Bronchial epithelial cell (primary cell): Measurements from ENCODE around the gene TUFT1. TPM values are rescaled to one million over a fixed set of nuclear protein-coding genes. Genes with fewer than 3 reads are reported as not detected.
"Not testable (repeated sequence)": the region's sequence is repeated elsewhere in the genome, so short reads cannot be mapped to it uniquely, and the experiment has no call there.

Experiments used
- DNase-seq: peaks from one replicate; pipeline ENCODE4 v3.0.0-alpha.2; 2010; ENCODE audit warnings: low read depth
- FAIRE-seq: peaks from 2 replicates; lab custom pipeline; 2011; peaks lifted over from hg19 to GRCh38; lab: Jason Lieb, UNC
- H3K27me3 ChIP-seq: 2 replicates; pipeline ENCODE4 v1.5.1; 2011; ENCODE audit warnings: low read length; ENCODE audit not compliant: control insufficient read depth, insufficient read depth
- H3K36me3 ChIP-seq: 2 replicates; pipeline ENCODE4 v1.5.1; 2011; ENCODE audit warnings: low read length; ENCODE audit not compliant: control insufficient read depth, insufficient read depth
- H3K4me3 ChIP-seq: 2 replicates; pipeline ENCODE4 v1.5.1; 2011; ENCODE audit warnings: mild to moderate bottlenecking, low read depth, low read length, control low read depth
- total RNA-seq: library from RNA; depleted of rRNA; stranded (reverse); fragments of >200 nt; gene quantifications from 2 replicates; pipeline ENCODE4 v1.2.1, GENCODE V29; 2014
- TF ChIP-seq, protein P1 (sequence below): IDR thresholded peaks from 2 replicates; pipeline ENCODE4 v1.5.1; 2011; ENCODE audit warnings: mild to moderate bottlenecking, moderate library complexity, low read length, control low read depth, inconsistent platforms; ENCODE audit not compliant: insufficient read depth, severe bottlenecking

The TUFT1 gene
- total RNA-seq, 1 donor from 2014 or later, result 25.0 TPM

DNA sequence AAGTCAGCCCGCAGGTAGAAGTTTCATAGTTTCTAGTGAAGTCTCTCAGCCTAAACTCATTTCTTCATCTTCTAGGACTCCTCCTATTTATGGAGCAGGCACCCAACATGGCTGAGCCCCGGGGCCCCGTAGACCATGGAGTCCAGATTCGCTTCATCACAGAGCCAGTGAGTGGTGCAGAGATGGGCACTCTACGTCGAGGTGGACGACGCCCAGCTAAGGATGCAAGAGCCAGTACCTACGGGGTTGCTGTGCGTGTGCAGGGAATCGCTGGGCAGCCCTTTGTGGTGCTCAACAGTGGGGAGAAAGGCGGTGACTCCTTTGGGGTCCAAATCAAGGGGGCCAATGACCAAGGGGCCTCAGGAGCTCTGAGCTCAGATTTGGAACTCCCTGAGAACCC, 21.7 kb upstream of the TUFT1 start:
- no peak for FAIRE-seq
- Histone ChIP-seq H3K27me3 (no peaks in the 10 kb centered on the region), H3K4me3 (no peak overlapping the region), H3K36me3 (peaks cover 5% of the 10 kb centered on the region)
- TF ChIP-seq, protein P1, sequence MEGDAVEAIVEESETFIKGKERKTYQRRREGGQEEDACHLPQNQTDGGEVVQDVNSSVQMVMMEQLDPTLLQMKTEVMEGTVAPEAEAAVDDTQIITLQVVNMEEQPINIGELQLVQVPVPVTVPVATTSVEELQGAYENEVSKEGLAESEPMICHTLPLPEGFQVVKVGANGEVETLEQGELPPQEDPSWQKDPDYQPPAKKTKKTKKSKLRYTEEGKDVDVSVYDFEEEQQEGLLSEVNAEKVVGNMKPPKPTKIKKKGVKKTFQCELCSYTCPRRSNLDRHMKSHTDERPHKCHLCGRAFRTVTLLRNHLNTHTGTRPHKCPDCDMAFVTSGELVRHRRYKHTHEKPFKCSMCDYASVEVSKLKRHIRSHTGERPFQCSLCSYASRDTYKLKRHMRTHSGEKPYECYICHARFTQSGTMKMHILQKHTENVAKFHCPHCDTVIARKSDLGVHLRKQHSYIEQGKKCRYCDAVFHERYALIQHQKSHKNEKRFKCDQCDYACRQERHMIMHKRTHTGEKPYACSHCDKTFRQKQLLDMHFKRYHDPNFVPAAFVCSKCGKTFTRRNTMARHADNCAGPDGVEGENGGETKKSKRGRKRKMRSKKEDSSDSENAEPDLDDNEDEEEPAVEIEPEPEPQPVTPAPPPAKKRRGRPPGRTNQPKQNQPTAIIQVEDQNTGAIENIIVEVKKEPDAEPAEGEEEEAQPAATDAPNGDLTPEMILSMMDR, result no peak
- no peak for DNase-seq

DNA sequence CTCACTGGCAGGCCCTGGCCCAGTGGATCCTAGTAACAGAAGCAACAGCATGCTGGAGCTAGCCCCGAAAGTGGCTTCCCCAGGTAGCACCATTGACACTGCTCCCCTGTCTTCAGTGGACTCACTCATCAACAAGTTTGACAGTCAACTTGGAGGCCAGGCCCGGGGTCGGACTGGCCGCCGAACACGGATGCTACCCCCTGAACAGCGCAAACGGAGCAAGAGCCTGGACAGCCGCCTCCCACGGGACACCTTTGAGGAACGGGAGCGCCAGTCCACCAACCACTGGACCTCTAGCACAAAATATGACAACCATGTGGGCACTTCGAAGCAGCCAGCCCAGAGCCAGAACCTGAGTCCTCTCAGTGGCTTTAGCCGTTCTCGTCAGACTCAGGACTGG, 21.2 kb upstream of the TUFT1 start:
- FAIRE-seq, result no peak
- Histone ChIP-seq H3K27me3 (no peaks in the 10 kb centered on the region), H3K4me3 (no peak overlapping the region), H3K36me3 (peaks cover 5% of the 10 kb centered on the region)
- no peak for DNase-seq
- TF ChIP-seq, protein P1, result no peak

DNA sequence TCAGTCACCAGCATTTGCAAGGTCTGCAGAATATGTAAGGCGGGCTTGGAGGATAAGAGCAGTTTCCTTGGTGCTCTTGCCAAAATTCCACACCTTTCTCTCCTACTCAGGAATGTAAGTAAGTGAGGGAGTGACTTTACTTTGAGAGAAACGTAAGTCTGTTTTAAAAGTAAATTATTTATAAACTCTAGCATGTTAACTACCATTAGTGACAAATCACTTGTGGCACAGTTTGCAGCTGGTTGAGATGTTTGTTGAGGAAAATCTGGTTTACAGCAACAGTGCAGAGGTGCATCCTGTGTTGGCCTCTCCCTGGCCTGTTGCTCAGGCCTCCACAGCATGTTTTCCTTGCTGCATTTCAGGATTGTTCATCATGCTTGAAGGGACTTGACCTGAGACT, 20.4 kb upstream of the TUFT1 start:
- TF ChIP-seq, protein P1, result no peak
- DNase-seq (no peak), FAIRE-seq (no peak)
- Histone ChIP-seq H3K4me3 (no peak overlapping the region), H3K36me3 (peaks cover 6% of the 10 kb centered on the region), H3K27me3 (no peaks in the 10 kb centered on the region)

DNA sequence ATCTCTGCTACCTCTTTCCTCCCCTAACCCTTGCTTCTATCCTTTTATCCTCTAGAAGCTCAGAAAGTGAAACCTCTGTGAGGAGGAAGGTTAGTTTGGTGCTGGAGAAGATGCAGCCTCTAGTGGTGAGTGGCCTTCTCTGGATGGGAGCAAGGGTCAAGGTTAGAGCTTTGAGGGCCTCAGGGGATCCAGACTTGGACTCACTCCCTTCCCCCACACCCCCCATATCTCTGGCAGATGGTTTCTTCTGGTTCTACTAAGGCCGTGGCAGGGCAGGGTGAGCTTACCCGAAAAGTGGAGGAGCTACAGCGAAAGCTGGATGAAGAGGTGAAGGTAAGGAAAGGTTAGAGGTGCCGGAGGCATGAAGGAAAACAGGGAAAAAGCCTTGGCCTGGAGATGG, 19.8 kb upstream of the TUFT1 start:
- FAIRE-seq (no peak), DNase-seq (no peak)
- peaks cover 6% of the 10 kb centered on the region for H3K36me3 ChIP-seq
- no peak overlapping the region for H3K4me3 ChIP-seq
- no peaks in the 10 kb centered on the region for H3K27me3 ChIP-seq
- TF ChIP-seq, protein P1, result no peak

DNA sequence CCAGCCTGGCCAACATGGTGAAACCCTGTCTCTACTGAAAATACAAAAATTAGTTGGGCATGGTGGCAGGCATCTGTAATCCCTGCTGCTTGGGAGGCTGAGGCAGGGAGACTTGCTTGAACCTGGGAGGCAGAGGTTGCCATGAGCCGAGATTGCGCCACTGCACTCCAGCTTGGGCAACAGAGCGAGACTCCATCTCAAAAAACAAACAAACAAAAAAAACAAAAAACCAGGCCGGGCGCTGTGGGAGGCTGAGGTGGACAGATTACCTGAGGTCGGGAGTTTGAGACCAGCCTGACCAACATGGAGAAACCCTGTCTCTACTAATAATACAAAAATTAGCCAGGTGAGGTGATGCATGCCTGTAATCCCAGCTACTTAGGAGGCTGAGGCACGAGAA, 17.7 kb upstream of the TUFT1 start:
- DNase-seq, H3K27me3 ChIP-seq, H3K36me3 ChIP-seq, H3K4me3 ChIP-seq, FAIRE-seq: not testable (repeated sequence)

DNA sequence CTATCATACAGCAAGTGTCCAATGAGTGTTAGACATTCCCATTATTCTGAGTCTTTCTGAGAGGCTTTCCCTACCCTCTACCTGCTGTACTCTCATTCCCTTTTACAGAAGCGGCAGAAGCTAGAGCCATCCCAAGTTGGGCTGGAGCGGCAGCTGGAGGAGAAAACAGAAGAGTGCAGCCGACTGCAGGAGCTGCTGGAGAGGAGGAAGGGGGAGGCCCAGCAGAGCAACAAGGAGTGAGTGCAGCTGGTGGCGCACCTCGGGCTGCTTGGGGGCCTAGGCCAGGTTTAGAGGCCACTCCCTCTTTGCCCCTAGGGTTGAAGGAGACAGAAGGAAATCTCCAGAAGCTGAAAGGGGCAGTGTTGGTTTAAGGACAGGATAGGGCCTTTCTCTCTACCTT, 16.8 kb upstream of the TUFT1 start:
- no peak overlapping the region for H3K4me3 ChIP-seq
- H3K36me3 ChIP-seq, result peaks cover 7% of the 10 kb centered on the region
- FAIRE-seq (no peak), DNase-seq (no peak)
- no peaks in the 10 kb centered on the region for H3K27me3 ChIP-seq
- TF ChIP-seq, protein P1, result no peak
